PC-9 (cell line): ENCODE data around the gene NAP1L2.

Source experiments
- EZH2 ChIP-seq: fragments of 200-600 bp; sonication (generic); IDR thresholded peaks from 2 replicates; pipeline ENCODE4 v1.8.0; 2017; ENCODE audit warnings: antibody characterized with exemption, low read depth
- TF ChIP-seq, protein P1 (sequence below): fragments of 200-600 bp; sonication (generic); conservative IDR thresholded peaks from 2 replicates; pipeline ENCODE4 v1.6.1; 2017; ENCODE audit warnings: mixed run types, antibody characterized with exemption, mild to moderate bottlenecking, moderate library complexity

GRCh38 chrX:73239242-73239641 is 24.6 kb upstream of the NAP1L2 start:
- TF ChIP-seq, protein P1, sequence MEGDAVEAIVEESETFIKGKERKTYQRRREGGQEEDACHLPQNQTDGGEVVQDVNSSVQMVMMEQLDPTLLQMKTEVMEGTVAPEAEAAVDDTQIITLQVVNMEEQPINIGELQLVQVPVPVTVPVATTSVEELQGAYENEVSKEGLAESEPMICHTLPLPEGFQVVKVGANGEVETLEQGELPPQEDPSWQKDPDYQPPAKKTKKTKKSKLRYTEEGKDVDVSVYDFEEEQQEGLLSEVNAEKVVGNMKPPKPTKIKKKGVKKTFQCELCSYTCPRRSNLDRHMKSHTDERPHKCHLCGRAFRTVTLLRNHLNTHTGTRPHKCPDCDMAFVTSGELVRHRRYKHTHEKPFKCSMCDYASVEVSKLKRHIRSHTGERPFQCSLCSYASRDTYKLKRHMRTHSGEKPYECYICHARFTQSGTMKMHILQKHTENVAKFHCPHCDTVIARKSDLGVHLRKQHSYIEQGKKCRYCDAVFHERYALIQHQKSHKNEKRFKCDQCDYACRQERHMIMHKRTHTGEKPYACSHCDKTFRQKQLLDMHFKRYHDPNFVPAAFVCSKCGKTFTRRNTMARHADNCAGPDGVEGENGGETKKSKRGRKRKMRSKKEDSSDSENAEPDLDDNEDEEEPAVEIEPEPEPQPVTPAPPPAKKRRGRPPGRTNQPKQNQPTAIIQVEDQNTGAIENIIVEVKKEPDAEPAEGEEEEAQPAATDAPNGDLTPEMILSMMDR = no peak
- no peak for TF ChIP-seq EZH2
